HG02642 (cell line): Measurements from ENCODE around the gene ZNF598.

Source experiments
- ATAC-seq: cut with Tn5 transposase; IDR thresholded peaks from one replicate; pipeline ENCODE4 v1.9.1; 2021; ENCODE audit warnings: mild to moderate bottlenecking; ENCODE audit not compliant: unreplicated experiment, poor library complexity

The ZNF598 gene

GRCh38 chr16:1979271-1980029 is 30.2 kb downstream of the ZNF598 start:
- ATAC-seq, result no peak

GRCh38 chr16:1978476-1979120 is 31.0 kb downstream of the ZNF598 start:
- ATAC-seq, result no peak

GRCh38 chr16:1977875-1978268 is 31.7 kb downstream of the ZNF598 start:
- no peak for ATAC-seq

- no peak for ATAC-seq
Measured at GRCh38 chr16:1976951-1977874, 32.4 kb downstream of the ZNF598 start.

GRCh38 chr16:1976216-1976520 is 33.5 kb downstream of the ZNF598 start:
- ATAC-seq, result no peak

GRCh38 chr16:1975432-1976215 is 34.0 kb downstream of the ZNF598 start:
- no peak for ATAC-seq

GRCh38 chr16:1974157-1975070 is 35.2 kb downstream of the ZNF598 start:
- ATAC-seq, result no peak

- no peak for ATAC-seq
Measured at GRCh38 chr16:1973461-1974156, 36.0 kb downstream of the ZNF598 start.

- peak; percentile 1 for ATAC-seq
Measured at GRCh38 chr16:1972490-1972877, 37.1 kb downstream of the ZNF598 start.

- ATAC-seq, result peak; percentile 69
Measured at GRCh38 chr16:1971796-1972489, 37.7 kb downstream of the ZNF598 start, which contains the start of gene TBL3. Gene TBL3 (plus strand): TSS chr16:1972053. CDS start chr16:1972165, 112 bp downstream.

GRCh38 chr16:1968146-1968953 is 41.3 kb downstream of the ZNF598 start:
- ATAC-seq, result no peak

- no peak for ATAC-seq
Measured at GRCh38 chr16:1966460-1966859, 43.2 kb downstream of the ZNF598 start, which contains the start of gene RNF151. Gene RNF151 (plus strand): TSS chr16:1966856. CDS start chr16:1966882, 26 bp downstream.

- ATAC-seq, result no peak
Measured at GRCh38 chr16:1965396-1966001, 44.1 kb downstream of the ZNF598 start.

GRCh38 chr16:1964506-1965395 is 44.9 kb downstream of the ZNF598 start, which contains the start of gene RPS2:
Gene RPS2 (minus strand): TSS chr16:1964826. CDS start chr16:1964625, 201 bp downstream.
- peak; percentile 85 for ATAC-seq

- peak; percentile 24 for ATAC-seq
Measured at GRCh38 chr16:1963806-1964505, 45.7 kb downstream of the ZNF598 start.
